Stimulated activated CD8-positive, alpha-beta memory T cell treated with anti-CD3 and anti-CD28 coated beads, Interleukin-4, amount 100 ng/mL, for 48 hours (primary cell): ENCODE results near the gene AHR.
"Not testable (repeated sequence)": the region's sequence is repeated elsewhere in the genome, so short reads cannot be mapped to it uniquely, and the experiment has no call there.

Experiments
- DNase-seq: peaks from one replicate; pipeline ENCODE4 v3.0.0-alpha.2; 2020

Gene AHR

GRCh38 chr7:17380736-17381662 is 82.5 kb downstream of the AHR start:
- DNase-seq, result no peak

GRCh38 chr7:17382408-17383354 is 84.2 kb downstream of the AHR start:
- DNase-seq, result not testable (repeated sequence)

DNA sequence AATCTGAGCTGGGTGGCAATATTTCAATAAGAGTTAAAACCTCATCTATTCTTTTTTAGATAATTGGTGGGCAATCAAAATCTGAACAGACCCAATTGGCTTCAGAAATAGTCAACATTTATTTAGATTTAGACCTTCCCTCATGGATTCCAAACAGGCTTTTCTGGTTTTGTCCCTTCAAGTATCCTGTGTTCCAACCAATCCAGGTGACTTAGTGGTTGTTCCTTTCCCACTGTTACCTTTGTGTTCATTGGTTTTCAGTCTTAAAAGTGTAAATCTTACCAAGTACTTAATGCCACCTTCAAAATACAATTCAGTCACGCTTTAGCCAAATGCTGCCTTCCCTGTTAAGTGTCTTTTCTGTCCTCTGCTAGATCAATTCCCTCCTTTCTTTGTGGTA is 85.9 kb downstream of the AHR start:
- DNase-seq, result no peak

GRCh38 chr7:17385612-17386011 is 87.2 kb downstream of the AHR start:
- no peak for DNase-seq

- DNase-seq, result no peak
Observed at GRCh38 chr7:17390392-17390791, 91.9 kb downstream of the AHR start.

GRCh38 chr7:17391366-17391765 is 92.9 kb downstream of the AHR start:
- DNase-seq, result no peak

GRCh38 chr7:17392846-17393245 is 94.4 kb downstream of the AHR start:
- DNase-seq, result no peak

GRCh38 chr7:17394563-17394962 is 96.1 kb downstream of the AHR start:
- DNase-seq, result not testable (repeated sequence)
